Colonic mucosa (tissue), 4 donors: ENCODE data around the gene SH3RF1. TPM values are rescaled to one million over a fixed set of nuclear protein-coding genes. Genes with fewer than 3 reads are reported as not detected.

Experiments
- DNase-seq: peaks from one replicate; pipeline ENCODE4 v3.0.0-alpha.2; 2020
- H3K27ac ChIP-seq: fragments of 200-600 bp; one replicate; pipeline ENCODE4 v1.8.0; 2021
- H3K27me3 ChIP-seq: fragments of 200-600 bp; one replicate; pipeline ENCODE4 v1.8.0; 2021
- H3K36me3 ChIP-seq: fragments of 200-600 bp; one replicate; pipeline ENCODE4 v1.8.0; 2021
- H3K4me1 ChIP-seq: fragments of 200-600 bp; one replicate; pipeline ENCODE4 v1.8.0; 2021; ENCODE audit warnings: mild to moderate bottlenecking
- H3K4me3 ChIP-seq: fragments of 200-600 bp; one replicate; pipeline ENCODE4 v1.8.0; 2021
- H3K9ac ChIP-seq, 2 donors: one replicate each; pipeline ENCODE4 v1.7.0; 2013; ENCODE audit warnings: control low read depth in 2 of 2, low read depth in 2 of 2, low read length in 2 of 2
- H3K9me3 ChIP-seq: fragments of 200-600 bp; one replicate; pipeline ENCODE4 v1.8.0; 2021
- CTCF ChIP-seq: fragments of 200-600 bp; IDR thresholded peaks from one replicate; pipeline ENCODE4 v1.8.0; 2022; ENCODE audit warnings: antibody characterized with exemption, mild to moderate bottlenecking
- intact Hi-C: fragments of 100-400 bp; cut with DNase I; formaldehyde crosslinking; loops from one replicate; pipeline ENCODE4 v1.14.1; 2022
- total RNA-seq, 2 donors: library from RNA; stranded (reverse); fragmentation: NEBNext Ultra II Directional in 1 of 2; extraction: Animal tissue kit (Norgen Biotek cat#: 25700) in 1 of 2; gene quantifications; one replicate each; pipeline ENCODE4 v1.2.1, GENCODE V29; 2021
- donor health status: healthy.
- donor health status: DM: no; HTN: no; CAD: no.
- donor health status: DM: no; HTN: no; CAD: no.

The SH3RF1 gene
- total RNA-seq, 2 donors from 2014 or later: 50.2 to 77.1 TPM

GRCh38 chr4:169152098-169152497 is 118.7 kb downstream of the SH3RF1 start:
- H3K9ac ChIP-seq: no peak overlapping the region
- peaks cover 4% of the 10 kb centered on the region for H3K4me1 ChIP-seq
- no peaks in the 10 kb centered on the region for H3K9me3 ChIP-seq
- intact Hi-C loops: no loop called here
- H3K36me3 ChIP-seq: no peaks in the 10 kb centered on the region
- H3K4me3 ChIP-seq: no peak overlapping the region
- no peak for DNase-seq
- H3K27ac ChIP-seq: no peak overlapping the region
- no peak for TF ChIP-seq CTCF
- no peaks in the 10 kb centered on the region for H3K27me3 ChIP-seq

- H3K27me3 ChIP-seq: no peaks in the 10 kb centered on the region
These were observed 119.1 kb downstream of the SH3RF1 start for GRCh38 chr4:169151671-169152070.

GRCh38 chr4:169150806-169151205 is 120.0 kb downstream of the SH3RF1 start:
- no peaks in the 10 kb centered on the region for H3K36me3 ChIP-seq
- intact Hi-C loops: no loop called here
- no peak for TF ChIP-seq CTCF
- H3K27ac ChIP-seq: no peak overlapping the region
- H3K27me3 ChIP-seq: no peaks in the 10 kb centered on the region
- no peak overlapping the region for H3K4me3 ChIP-seq
- peaks cover 4% of the 10 kb centered on the region for H3K4me1 ChIP-seq
- DNase-seq: no peak
- H3K9me3 ChIP-seq: no peaks in the 10 kb centered on the region
- H3K9ac ChIP-seq: no peak overlapping the region

More at GRCh38 chr4:169151671-169152070, 119.1 kb downstream of the SH3RF1 start:
- H3K4me3 ChIP-seq: no peak overlapping the region
- TF ChIP-seq CTCF: no peak
- H3K9me3 ChIP-seq: no peaks in the 10 kb centered on the region
- no peak overlapping the region for H3K27ac ChIP-seq
- H3K4me1 ChIP-seq: peaks cover 4% of the 10 kb centered on the region
- H3K9ac ChIP-seq: no peak overlapping the region
- no peaks in the 10 kb centered on the region for H3K36me3 ChIP-seq
- intact Hi-C loops: no loop called here
- DNase-seq: no peak

GRCh38 chr4:169148885-169149284 is 121.9 kb downstream of the SH3RF1 start:
- H3K36me3 ChIP-seq: no peaks in the 10 kb centered on the region

GRCh38 chr4:169147191-169147590 is 123.6 kb downstream of the SH3RF1 start:
- no peak for DNase-seq
- Histone ChIP-seq H3K4me1 (peaks cover 4% of the 10 kb centered on the region), H3K36me3 (no peaks in the 10 kb centered on the region), H3K27ac (no peak overlapping the region), H3K27me3 (no peaks in the 10 kb centered on the region), H3K9ac (no peak overlapping the region), H3K9me3 (no peaks in the 10 kb centered on the region), H3K4me3 (no peak overlapping the region)
- intact Hi-C loops: no loop called here
- no peak for TF ChIP-seq CTCF

More at GRCh38 chr4:169148885-169149284, 121.9 kb downstream of the SH3RF1 start:
- peak overlapping the region; percentile 49 for H3K27ac ChIP-seq
- H3K9me3 ChIP-seq: no peaks in the 10 kb centered on the region
- no peak for DNase-seq
- no peak overlapping the region for H3K4me3 ChIP-seq
- intact Hi-C loops: no loop called here
- no peaks in the 10 kb centered on the region for H3K27me3 ChIP-seq
- no peak overlapping the region for H3K9ac ChIP-seq
- TF ChIP-seq CTCF: no peak
- H3K4me1 ChIP-seq: peaks cover 4% of the 10 kb centered on the region
